NCI-H1105 treated with DMSO at 0.1 percent for 48 hours (cell line): ENCODE data around the gene ASCC1.
"Not testable (repeated sequence)": the region's sequence is repeated elsewhere in the genome, so short reads cannot be mapped to it uniquely, and the experiment has no call there.

ENCODE experiments used
- DNase-seq: peaks from one replicate; lab custom pipeline; 2025; lab: John Stamatoyannopoulos, UW

The ASCC1 gene, protein sequence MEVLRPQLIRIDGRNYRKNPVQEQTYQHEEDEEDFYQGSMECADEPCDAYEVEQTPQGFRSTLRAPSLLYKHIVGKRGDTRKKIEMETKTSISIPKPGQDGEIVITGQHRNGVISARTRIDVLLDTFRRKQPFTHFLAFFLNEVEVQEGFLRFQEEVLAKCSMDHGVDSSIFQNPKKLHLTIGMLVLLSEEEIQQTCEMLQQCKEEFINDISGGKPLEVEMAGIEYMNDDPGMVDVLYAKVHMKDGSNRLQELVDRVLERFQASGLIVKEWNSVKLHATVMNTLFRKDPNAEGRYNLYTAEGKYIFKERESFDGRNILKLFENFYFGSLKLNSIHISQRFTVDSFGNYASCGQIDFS

DNA sequence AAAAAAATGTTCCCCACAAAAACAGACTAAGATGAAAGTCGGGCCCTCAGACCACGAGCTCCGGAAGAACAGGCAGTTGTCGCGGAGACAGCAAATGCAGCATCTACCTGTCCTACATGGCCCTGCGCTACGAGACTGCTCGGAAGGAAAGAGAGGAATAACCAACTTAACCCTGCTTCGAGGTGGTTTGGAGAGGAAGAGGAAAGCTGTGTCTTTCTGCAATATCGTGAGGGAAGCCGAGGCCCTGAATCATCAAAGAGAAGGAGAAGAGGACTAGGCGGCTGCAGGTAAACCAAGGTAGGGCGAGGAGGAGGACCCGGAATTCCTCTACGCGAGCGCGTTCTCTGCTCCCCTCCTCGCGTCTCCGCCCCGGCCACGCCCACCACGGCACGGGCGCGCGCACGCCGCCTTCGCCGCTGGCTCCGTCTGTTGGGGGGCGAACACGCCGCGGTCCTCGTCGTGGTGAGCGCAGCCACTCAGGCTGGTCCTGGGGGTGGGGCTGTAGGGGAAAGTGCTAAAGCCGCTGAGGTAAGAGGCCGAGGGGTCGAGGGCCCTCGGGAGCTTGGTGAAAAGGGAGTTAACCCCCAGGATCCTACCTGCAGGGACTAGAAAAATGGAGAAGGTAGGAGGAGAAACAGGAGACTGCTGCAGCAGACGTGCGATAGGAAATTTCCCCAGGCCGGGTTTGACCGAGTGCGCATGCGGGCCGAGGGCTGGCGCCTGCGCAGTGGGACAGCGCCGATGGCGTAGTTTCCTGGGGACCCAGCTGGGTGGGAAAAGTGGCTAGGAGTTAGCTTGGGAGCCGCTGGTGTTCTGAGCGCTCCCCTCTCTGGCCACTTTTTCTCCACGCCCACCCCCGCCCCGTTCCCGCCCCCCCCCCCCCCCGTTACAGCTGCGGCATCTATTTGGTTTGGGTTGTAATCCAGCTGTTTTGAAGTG is at the start of gene ASCC1, which contains the start of gene ANAPC16:
Gene ASCC1, minus strand, starts transcription at position 666 of the 939 bp plus-strand sequence. CDS start 2,978 bp downstream, outside the sequence.
Gene ANAPC16, plus strand, starts transcription at position 402 of the 939 bp plus-strand sequence. CDS start 7,903 bp downstream, outside the sequence.
- peak; percentile 73 for DNase-seq

DNA sequence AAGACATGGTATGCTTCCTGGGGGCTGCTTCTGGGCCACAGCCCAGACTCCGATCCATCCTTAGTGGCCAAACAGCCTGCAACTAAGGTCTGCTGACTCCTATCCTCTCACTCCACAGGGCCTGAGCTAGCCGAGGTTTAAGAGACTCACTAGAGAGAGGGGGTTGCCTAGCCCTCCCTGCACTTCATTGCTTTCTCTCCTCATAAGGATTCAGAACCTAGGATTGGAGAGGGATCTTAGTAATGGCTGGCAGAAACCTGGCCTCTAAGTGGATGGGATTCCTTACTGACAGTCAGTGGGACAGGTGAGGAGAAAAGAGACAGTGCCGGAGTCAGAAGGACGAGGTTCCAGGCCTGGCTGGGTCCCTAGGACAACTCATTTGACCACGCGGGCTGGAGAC is 49.4 kb upstream of the ASCC1 start:
- no peak for DNase-seq

GRCh38 chr10:72264536-72264935 is 48.5 kb upstream of the ASCC1 start:
- no peak for DNase-seq

DNA sequence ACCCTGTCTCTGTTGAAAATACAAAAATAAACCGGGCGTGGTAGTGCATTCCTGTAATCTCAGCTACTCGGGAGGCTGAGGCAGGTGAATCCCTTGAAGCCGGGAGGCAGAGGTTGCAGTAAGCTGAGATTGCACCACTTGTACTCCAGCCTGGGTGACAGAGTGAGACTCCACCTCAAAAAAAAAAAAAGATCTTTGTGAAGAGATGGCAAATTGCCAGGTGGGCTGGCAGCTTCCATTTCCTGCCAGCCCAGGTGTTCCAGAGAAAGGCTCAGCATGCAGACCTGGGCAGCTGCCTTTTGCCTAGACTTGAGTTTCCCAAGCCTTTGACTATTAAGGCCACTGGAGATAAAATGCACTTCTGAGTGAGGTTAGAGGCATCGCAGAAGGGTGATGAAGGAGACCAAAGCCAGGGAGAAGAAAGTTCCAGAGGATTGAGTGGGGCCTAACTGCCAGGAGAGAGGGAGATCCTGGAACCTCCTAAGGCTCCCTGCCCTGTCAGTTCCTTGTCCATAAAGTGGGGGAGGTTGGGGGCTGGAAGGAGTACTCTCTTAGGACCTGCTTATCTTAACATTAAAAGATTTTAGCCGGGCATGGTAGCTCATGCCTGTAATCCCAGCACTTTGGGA is 47.7 kb upstream of the ASCC1 start:
- peak; percentile 88 for DNase-seq

DNA sequence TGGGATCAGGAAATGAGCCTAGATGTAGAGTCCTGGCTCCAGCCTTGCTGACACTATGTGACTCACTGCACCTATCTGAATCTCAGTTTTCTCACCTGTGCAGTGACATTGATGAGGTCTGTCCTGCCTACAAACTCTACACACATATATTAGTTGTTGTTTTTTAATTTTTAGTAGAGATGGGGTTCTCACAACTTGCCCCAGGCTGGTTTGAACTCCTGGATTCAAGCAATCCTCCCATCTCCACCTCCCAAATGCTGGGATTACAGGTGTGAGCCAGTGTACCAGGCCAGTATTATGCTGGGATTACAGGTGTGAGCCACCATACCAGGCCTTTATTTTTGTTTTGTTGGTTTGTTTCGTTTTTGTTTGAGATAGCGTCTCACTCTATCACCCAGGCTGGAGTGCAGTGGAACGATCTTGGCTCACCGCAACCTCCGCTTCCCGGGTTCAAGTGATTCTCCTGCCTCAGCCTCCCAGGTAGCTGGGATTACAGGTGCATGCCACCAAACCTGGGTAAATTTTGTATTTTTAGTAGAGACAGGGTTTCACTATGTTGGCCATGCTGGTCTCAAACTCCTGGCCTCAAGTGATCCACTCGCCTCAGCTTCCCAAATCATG is 45.8 kb upstream of the ASCC1 start:
- DNase-seq: no peak

- DNase-seq: no peak
Observed at GRCh38 chr10:72260976-72261783, 45.1 kb upstream of the ASCC1 start.

DNA sequence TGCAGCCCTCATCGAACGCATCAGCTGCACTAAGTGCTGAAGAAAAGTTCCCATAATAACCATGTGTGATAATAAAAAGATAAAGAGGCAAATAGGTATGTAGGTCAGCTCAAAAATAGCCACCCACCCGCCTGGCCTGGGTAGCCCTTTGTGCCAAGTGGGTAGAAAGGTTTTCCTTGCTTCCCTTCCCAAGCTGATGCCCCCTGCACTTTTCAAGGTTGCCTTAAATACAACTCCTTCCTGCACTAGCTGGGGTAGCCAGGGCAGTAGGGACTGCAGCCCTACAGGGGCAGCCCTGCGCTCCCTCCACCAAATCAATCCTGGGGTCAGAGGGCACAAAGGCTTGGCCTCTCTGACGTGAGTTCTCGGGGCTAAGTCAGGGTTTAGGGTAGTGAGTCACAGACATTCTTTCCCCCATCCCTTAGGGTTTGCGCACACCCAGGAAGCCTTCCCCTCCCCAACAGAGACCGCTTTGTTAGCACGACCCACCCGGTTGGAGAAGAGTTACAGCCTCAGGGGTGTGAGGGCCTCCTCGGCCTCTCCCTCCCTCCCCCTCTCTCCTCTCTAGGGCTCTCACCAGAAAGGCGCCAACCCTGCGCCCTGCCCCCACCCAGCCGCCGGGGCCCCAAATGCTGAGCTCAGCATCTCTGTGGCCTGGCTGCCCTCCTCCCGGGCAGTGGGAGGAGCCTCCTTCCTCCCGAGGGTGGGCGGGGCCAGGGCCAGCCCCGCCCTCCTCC is 44.3 kb upstream of the ASCC1 start:
- DNase-seq: no peak

DNA sequence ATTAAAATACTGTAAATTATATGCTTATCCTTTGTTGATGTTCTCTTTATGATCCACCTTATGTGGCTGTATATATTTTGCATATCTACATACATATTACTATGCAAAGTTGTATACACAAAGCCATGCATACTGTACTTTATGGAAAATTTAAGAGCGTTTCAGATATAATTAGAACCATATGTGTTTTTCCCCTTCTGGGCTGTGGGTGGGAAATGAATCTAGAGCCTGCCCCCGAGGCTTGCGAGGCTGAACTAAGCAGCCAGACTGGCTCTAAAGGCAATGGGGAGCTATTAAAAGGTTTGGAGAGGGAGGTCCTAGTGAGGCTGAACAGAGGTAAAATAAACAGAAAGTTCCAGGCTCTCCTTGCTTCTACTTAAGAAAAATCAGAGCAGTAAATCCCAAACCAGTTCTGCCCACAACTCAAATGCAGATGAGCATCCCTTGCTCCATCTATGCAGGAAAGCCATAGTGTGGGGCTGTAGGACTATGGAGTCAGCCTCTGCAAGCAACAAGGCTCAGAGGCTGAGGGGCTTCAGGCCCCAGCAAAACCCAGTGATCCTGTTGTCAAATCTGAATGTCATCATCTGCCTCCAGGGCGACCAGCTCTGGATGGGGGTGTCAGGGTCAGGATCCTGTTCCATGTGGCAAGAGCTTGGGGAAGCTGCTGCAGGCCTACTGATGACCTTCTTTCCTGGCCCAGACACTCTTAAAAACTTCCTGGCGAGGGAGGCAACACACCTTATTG is 43.6 kb upstream of the ASCC1 start:
- DNase-seq: no peak

DNA sequence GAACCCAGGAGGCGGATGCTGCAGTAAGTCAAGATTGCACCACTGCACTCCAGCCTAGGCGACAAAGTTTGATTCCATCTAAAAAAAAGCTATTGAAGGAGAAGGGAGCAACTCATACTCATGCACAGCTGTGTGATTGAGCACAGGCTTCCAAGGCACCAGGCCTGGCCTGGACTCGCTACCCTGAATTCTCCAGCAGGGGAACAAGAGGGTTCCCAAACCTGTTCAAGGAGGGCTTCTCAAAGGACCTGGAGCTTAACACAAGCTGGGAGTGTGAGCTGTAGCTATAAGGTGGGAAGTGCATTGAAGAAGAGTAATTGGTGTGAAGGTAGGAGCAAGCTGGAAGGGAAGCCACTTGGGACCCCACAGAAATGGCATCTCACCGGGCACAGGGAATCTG is 42.5 kb upstream of the ASCC1 start:
- DNase-seq: no peak

- DNase-seq: no peak
Observed at GRCh38 chr10:72257051-72257892, 41.2 kb upstream of the ASCC1 start.

DNA sequence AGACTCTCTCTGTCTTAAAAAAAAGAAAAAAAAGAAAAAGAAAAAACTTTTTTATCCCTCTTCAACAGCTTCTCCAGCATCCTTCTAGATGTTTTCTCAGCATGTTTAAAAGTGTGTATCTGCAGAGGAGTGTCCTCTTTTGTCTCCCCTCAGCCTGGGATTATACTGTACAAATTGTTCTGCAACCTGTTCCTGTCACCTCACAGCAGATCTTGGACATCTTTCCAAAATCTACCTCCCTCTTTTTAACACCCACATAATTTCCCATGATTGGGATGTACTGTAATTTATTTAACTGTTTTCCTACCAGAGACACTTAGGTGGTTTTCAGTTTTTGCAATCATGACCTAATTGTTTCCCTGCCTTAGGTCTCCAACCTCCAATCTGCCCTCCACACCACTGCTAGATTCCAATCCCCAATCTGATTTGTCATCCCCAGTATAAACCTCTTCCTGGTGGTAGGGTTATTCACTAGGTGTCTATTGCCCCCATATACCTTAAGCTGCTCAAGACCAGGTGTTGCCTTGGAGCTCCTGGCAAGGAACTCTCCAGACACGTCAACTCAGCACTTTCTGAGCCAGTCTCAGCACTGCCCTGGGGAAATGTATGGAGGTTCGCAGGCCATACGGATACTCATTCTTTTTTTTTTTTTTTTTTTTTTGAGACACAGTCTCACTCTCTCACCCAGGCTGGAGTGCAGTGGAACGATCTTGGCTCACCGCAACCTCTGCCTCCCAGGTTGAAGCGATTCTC is 40.1 kb upstream of the ASCC1 start:
- DNase-seq: no peak

- DNase-seq: no peak
Observed at GRCh38 chr10:72254813-72255568, 38.9 kb upstream of the ASCC1 start.

- DNase-seq: no peak
Observed at GRCh38 chr10:72253578-72253977, 37.5 kb upstream of the ASCC1 start.

GRCh38 chr10:72252972-72253371 is 36.9 kb upstream of the ASCC1 start:
- no peak for DNase-seq

GRCh38 chr10:72251635-72252034 is 35.6 kb upstream of the ASCC1 start:
- DNase-seq: no peak

DNA sequence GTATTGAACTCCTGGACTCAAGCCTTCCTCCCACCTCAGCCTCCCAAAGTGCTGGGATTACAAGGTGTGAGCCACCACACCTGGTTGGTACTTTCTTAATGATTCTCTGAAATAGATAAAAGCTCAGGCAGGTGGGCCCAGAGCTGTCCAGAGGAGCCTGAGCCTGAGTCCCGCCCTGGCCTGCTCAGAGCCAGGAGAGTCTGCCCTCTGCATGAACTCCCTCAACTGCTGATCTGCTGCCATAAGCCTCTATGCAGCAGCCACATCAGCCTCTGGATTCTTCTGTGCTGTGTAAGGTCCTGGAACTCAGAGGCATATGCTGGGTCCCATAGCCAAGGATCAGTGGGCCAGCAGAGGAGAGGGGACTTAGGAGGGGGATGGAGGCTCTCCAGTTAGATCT is 34.6 kb upstream of the ASCC1 start:
- no peak for DNase-seq

- DNase-seq: not testable (repeated sequence)
Observed at GRCh38 chr10:72249176-72249862, 33.2 kb upstream of the ASCC1 start.
